ENCODE results near the gene SLC37A3.

SLC37A3 gene

DNA sequence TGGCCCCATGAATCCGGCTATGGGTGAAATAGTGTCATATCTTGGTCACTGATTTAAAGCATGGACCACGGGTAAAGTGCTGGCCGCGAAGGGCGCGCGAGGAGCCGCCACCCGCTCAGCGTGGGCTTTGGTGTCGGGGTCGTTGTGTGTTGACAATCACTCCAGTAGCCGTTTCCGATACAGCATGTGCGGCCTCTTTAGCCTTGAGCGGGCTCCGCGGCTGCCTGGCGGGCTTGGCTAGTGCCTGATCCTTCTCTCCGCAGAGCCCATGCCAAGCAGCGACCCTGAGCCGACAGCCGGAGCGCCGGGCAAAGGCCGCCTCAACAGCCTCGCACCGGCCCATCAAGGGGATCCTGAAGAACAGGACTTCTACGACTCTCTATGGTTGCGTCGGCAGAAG lies 105.9 kb downstream of the SLC37A3 start:
- WGBS, 2 experiments (ENCODE audit: insufficient coverage in 2 of 2), result 94 to 97% methylated on average over 29 to 30 of the region's 31 CpGs
- Histone ChIP-seq H3K4me1 (ENCODE audit: control insufficient read depth, insufficient read depth, low read length, poor library complexity, severe bottlenecking) (no peaks in the 10 kb centered on the region), H3K36me3 (ENCODE audit: control insufficient read depth, insufficient read depth, low read length) (no peaks in the 10 kb centered on the region), H3K27ac (ENCODE audit: low read depth, low read length, severe bottlenecking) (no peak overlapping the region), H3K9me3 (ENCODE audit: control insufficient read depth, low read length) (no peaks in the 10 kb centered on the region), H3K4me3 (ENCODE audit: extremely low read depth, insufficient read depth, low read length, poor library complexity, severe bottlenecking) (no peak overlapping the region)

DNA sequence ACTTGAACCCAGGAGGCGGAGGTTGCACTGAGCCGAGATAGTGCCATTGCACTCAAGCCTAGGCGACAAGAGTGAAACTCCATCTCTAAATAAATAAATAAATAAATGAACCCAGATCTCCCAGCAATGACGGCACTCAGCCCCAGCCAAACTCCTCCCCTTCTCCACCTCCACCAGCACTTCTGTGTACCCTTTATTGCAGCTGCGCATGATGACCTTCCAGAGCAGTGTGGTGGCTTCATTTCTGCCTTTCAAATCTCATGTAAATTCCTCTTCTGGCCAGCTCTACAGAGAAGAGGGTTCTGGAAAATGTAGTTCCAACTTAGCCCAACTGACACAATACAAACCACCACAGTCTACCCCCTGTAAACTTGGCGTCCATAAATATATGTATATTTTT lies 108.5 kb downstream of the SLC37A3 start:
- Histone ChIP-seq H3K4me3 (ENCODE audit: extremely low read depth, insufficient read depth, low read length, poor library complexity, severe bottlenecking) (no peak overlapping the region), H3K4me1 (ENCODE audit: control insufficient read depth, insufficient read depth, low read length, poor library complexity, severe bottlenecking) (no peaks in the 10 kb centered on the region), H3K27ac (ENCODE audit: low read depth, low read length, severe bottlenecking) (no peak overlapping the region), H3K9me3 (ENCODE audit: control insufficient read depth, low read length) (no peaks in the 10 kb centered on the region), H3K36me3 (ENCODE audit: control insufficient read depth, insufficient read depth, low read length) (no peaks in the 10 kb centered on the region)
- WGBS, 2 experiments (ENCODE audit: insufficient coverage in 2 of 2), result 83 to 97% methylated on average over 2 to 4 of the region's 6 CpGs

DNA sequence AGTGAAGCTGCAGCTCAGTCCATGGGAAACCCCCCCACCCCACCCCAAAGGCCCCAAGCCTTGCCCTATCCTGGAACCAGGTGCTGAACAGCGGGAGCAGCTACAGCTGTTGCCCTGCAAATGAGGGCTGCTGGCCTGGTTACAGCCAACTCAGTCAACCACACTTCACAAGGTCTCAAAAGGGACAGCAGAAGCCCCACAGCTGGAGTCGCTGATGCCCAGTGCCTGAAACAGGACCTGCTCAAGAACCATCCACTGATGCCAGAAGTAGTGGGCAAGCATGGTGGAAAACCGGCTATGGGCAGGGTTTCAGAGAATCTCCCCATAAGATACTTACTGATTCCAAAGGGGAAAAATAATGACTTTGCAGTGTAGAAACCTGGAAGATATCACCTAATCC lies 110.3 kb downstream of the SLC37A3 start:
- Histone ChIP-seq H3K36me3 (ENCODE audit: control insufficient read depth, insufficient read depth, low read length) (no peaks in the 10 kb centered on the region), H3K4me1 (ENCODE audit: control insufficient read depth, insufficient read depth, low read length, poor library complexity, severe bottlenecking) (no peaks in the 10 kb centered on the region), H3K4me3 (ENCODE audit: extremely low read depth, insufficient read depth, low read length, poor library complexity, severe bottlenecking) (no peak overlapping the region), H3K27ac (ENCODE audit: low read depth, low read length, severe bottlenecking) (no peak overlapping the region), H3K9me3 (ENCODE audit: control insufficient read depth, low read length) (no peaks in the 10 kb centered on the region)
- WGBS, 2 experiments (ENCODE audit: insufficient coverage in 2 of 2), result 94 to 100% methylated on average over 1 to 2 of the region's 3 CpGs

DNA sequence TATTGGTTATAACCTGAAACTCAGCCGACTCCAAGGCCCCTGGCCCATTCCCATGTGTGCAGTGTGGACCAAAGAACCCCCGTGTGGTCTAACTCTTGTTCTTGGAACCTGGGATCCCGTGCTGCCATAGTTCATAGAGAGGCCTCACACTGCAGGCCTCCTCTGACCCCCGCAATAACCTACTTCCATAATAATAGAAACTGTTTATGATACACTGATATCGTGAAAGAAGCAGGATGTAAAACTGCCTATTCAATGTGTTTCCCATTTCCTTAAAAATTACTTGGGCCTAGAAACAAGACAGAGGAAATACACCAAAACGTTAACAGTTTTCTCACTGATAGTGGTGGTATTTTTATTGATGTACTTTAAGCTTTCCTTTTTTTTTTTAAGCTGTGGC lies 112.4 kb downstream of the SLC37A3 start:
- H3K4me3 ChIP-seq (ENCODE audit: extremely low read depth, insufficient read depth, low read length, poor library complexity, severe bottlenecking), result no peak overlapping the region
- H3K4me1 ChIP-seq (ENCODE audit: control insufficient read depth, insufficient read depth, low read length, poor library complexity, severe bottlenecking), result no peaks in the 10 kb centered on the region
- no peaks in the 10 kb centered on the region for H3K36me3 ChIP-seq (ENCODE audit: control insufficient read depth, insufficient read depth, low read length)
- H3K9me3 ChIP-seq (ENCODE audit: control insufficient read depth, low read length), result no peaks in the 10 kb centered on the region
- H3K27ac ChIP-seq (ENCODE audit: low read depth, low read length, severe bottlenecking), result no peak overlapping the region
- WGBS, 2 experiments (ENCODE audit: insufficient coverage in 2 of 2), result 82 to 100% methylated on average over 1 of the region's 6 CpGs

DNA sequence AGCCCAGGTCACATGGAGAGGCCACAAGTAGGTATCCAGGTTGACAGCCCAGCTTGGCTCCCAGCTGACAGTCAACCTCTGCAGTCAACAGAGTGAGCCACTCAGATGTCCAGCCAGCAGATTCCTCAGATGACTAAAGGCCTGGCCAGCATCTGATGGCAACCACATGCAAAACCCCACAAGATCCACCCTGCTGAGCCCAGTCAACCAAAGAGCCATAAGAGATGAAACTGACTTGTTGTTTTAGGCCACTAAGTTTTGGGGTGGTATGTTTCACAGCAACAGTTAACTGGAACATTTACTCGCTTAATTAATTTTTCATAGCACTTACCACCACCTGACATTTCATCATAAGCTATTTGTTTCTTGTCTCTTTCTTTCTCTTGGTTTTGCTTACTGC lies 114.3 kb downstream of the SLC37A3 start:
- Histone ChIP-seq H3K27ac (ENCODE audit: low read depth, low read length, severe bottlenecking) (no peak overlapping the region), H3K4me3 (ENCODE audit: extremely low read depth, insufficient read depth, low read length, poor library complexity, severe bottlenecking) (no peak overlapping the region), H3K36me3 (ENCODE audit: control insufficient read depth, insufficient read depth, low read length) (no peaks in the 10 kb centered on the region), H3K4me1 (ENCODE audit: control insufficient read depth, insufficient read depth, low read length, poor library complexity, severe bottlenecking) (no peaks in the 10 kb centered on the region), H3K9me3 (ENCODE audit: control insufficient read depth, low read length) (no peaks in the 10 kb centered on the region)
- WGBS, 2 experiments (ENCODE audit: insufficient coverage in 2 of 2), result 71 to 83% methylated on average over 1 of the region's 1 CpG

All from mesodermal cell (in vitro differentiated cells).